GM12878 (cell line): ENCODE data around the gene FDXR. TPM values are rescaled to one million over a fixed set of nuclear protein-coding genes. Genes with fewer than 3 reads are reported as not detected.

Experiments used
- ATAC-seq: fragments of 200-7000 bp; cut with Tn5 transposase; 3 replicates; pipeline ENCODE4 v1.9.1; 2020; ENCODE audit warnings: mild to moderate bottlenecking, moderate library complexity
- BruUV-seq: library from RNA; stranded (reverse); fragments of 400-500 nt; replicated peaks from 2 replicates; lab custom pipeline; 2021; lab: Mats Ljungman, UMichigan
- CTCF ChIA-PET: fragments of 300-600 bp; sonication (Branson Sonifier 250); formaldehyde crosslinking; extraction: SDS; loops from one replicate; lab custom pipeline; 2021; ENCODE audit warnings: inconsistent platforms; lab: Yijun Ruan, JAX
- POLR2A ChIA-PET: fragments of 350-600 bp; formaldehyde crosslinking; extraction: SDS; loops from one replicate; lab custom pipeline; 2021; ENCODE audit warnings: inconsistent platforms; lab: Charles Lee
- RAD21 ChIA-PET: fragments of 300-600 bp; sonication (Branson Sonifier 250); formaldehyde crosslinking; loops from one replicate; lab custom pipeline; 2023; ENCODE audit warnings: antibody characterized with exemption; ENCODE audit not compliant: unreplicated experiment; lab: Charles Lee
- SMC1A ChIA-PET: fragments of 300-600 bp; sonication (Branson Sonifier 250); formaldehyde crosslinking; loops from one replicate; lab custom pipeline; 2023; ENCODE audit not compliant: unreplicated experiment, uncharacterized antibody; lab: Charles Lee
- DNase-seq: peaks from one replicate; pipeline ENCODE4 v3.0.0-alpha.2; 2011; ENCODE audit warnings: low read depth, low spot score
- FAIRE-seq: peaks from 3 replicates; lab custom pipeline; 2011; peaks lifted over from hg19 to GRCh38; lab: Jason Lieb, UNC
- H2AFZ ChIP-seq: 2 replicates; pipeline ENCODE4 v1.6.0; 2011; ENCODE audit warnings: low read depth, low read length, control low read depth; ENCODE audit not compliant: control insufficient read depth
- H3K27ac ChIP-seq: 2 replicates; pipeline ENCODE4 v1.5.1; 2011; ENCODE audit warnings: control low read depth; ENCODE audit not compliant: control insufficient read depth, insufficient read depth
- H3K27me3 ChIP-seq, 2 experiments: replicated peaks in 1 of 2; 2 replicates each; pipeline versions ENCODE4 v1.6.0 to v1.6.1; 2011; ENCODE audit warnings: low read length in 1 of 2; ENCODE audit not compliant: control insufficient read depth in 2 of 2, insufficient read depth in 2 of 2
- H3K36me3 ChIP-seq, 2 experiments: 2 replicates each; pipeline ENCODE4 v1.5.1; 2011; ENCODE audit warnings: low read length in 1 of 2; ENCODE audit not compliant: control insufficient read depth in 2 of 2, insufficient read depth in 2 of 2
- H3K4me1 ChIP-seq: 2 replicates; pipeline ENCODE4 v1.6.1; 2011; ENCODE audit warnings: mild to moderate bottlenecking, low read length, moderate library complexity, mixed read lengths; ENCODE audit not compliant: control insufficient read depth, insufficient read depth
- H3K4me2 ChIP-seq: 2 replicates; pipeline ENCODE4 v1.6.0; 2011; ENCODE audit warnings: control low read depth; ENCODE audit not compliant: control insufficient read depth, insufficient read depth
- H3K4me3 ChIP-seq: fragments of 200-600 bp; sonication (generic); 2 replicates; pipeline ENCODE4 v1.5.1; 2016
- H3K79me2 ChIP-seq: 2 replicates; pipeline ENCODE4 v1.6.0; 2011; ENCODE audit warnings: low read length; ENCODE audit not compliant: control insufficient read depth, insufficient read depth
- H3K9ac ChIP-seq: 2 replicates; pipeline ENCODE4 v1.8.0; 2011; ENCODE audit warnings: low read length, control low read depth, mixed read lengths; ENCODE audit not compliant: control insufficient read depth, insufficient read depth
- H3K9me3 ChIP-seq: replicated peaks from 3 replicates; pipeline ENCODE4 v1.5.1; 2011; ENCODE audit warnings: mild to moderate bottlenecking, low read length; ENCODE audit not compliant: control insufficient read depth, insufficient read depth
- H4K20me1 ChIP-seq: 2 replicates; pipeline ENCODE4 v1.6.0; 2011; ENCODE audit not compliant: control insufficient read depth, insufficient read depth
- CEBPB ChIP-seq, 2 experiments: fragments of 150-350 bp in 1 of 2; IDR thresholded peaks; 2 replicates each; pipeline ENCODE4 v1.6.1; 2012 to 2014; ENCODE audit warnings: low read depth in 2 of 2, low read length in 2 of 2, borderline replicate concordance in 1 of 2, inconsistent platforms in 1 of 2
- CUX1 ChIP-seq: IDR thresholded peaks from 2 replicates; pipeline ENCODE4 v1.6.1; 2012; ENCODE audit warnings: improper control_type of control experiment, low read depth, low read length; ENCODE audit not compliant: insufficient replicate concordance
- E2F8 ChIP-seq: fragments of 450-650 bp; IDR thresholded peaks from 2 replicates; pipeline ENCODE4 v1.6.1; 2018; ENCODE audit warnings: mild to moderate bottlenecking, low read depth, moderate library complexity; ENCODE audit not compliant: partially characterized antibody
- EED ChIP-seq: sonication (generic); IDR thresholded peaks from 2 replicates; pipeline ENCODE4 v1.6.1; 2016; ENCODE audit warnings: antibody characterized with exemption, low read depth
- EP300 ChIP-seq, 2 experiments: fragments of 150-350 bp in 1 of 2; IDR thresholded peaks; 2 replicates each; pipeline ENCODE4 v1.6.1; 2011 to 2012; ENCODE audit warnings: low read depth in 2 of 2, low read length in 2 of 2, borderline replicate concordance in 1 of 2, improper control_type of control experiment in 1 of 2, inconsistent platforms in 1 of 2; ENCODE audit not compliant: control insufficient read depth in 1 of 2
- NFYB ChIP-seq: IDR thresholded peaks from 2 replicates; pipeline ENCODE4 v1.6.1; 2011; ENCODE audit warnings: low read depth, mild to moderate bottlenecking, low read length, improper control_type of control experiment, moderate library complexity; ENCODE audit not compliant: insufficient read depth
- PAX5 ChIP-seq: IDR thresholded peaks from 2 replicates; pipeline ENCODE4 v1.6.1; 2011; ENCODE audit warnings: low read depth, low read length, borderline replicate concordance
- RCOR1 ChIP-seq: conservative IDR thresholded peaks from 2 replicates; pipeline ENCODE4 v1.6.1; 2012; ENCODE audit warnings: low read depth, low read length, improper control_type of control experiment
- SREBF1 ChIP-seq: IDR thresholded peaks from 2 replicates; pipeline ENCODE4 v1.6.1; 2012; ENCODE audit warnings: mild to moderate bottlenecking, low read length
- ZNF622 ChIP-seq: fragments of 450-650 bp; IDR thresholded peaks from 2 replicates; pipeline ENCODE4 v1.6.1; 2017; ENCODE audit warnings: mild to moderate bottlenecking, inconsistent platforms
- ZZZ3 ChIP-seq: IDR thresholded peaks from 2 replicates; pipeline ENCODE4 v1.6.1; 2011; ENCODE audit warnings: low read depth; ENCODE audit not compliant: control insufficient read depth, insufficient read length
- WGBS: methylation state at CpG from one replicate; pipeline ENCODE4 v1.1.6; 2016; ENCODE audit warnings: low lambda C conversion rate; ENCODE audit not compliant: insufficient replicate concordance, insufficient coverage; ENCODE audit errors: missing lambda C conversion rate; 5-methylcytosine and 5-hydroxymethylcytosine counted together
- in situ Hi-C: fragments of 300-500 bp; cut with MboI; formaldehyde crosslinking; loops from 9 replicates; pipeline ENCODE4 v1.14.3; 2018; ENCODE audit warnings: mixed read lengths
- intact Hi-C: fragments of 100-400 bp; cut with micrococcal nuclease; formaldehyde crosslinking; loops from one replicate; pipeline ENCODE4 v1.14.2; 2022; ENCODE audit not compliant: unreplicated experiment
- polyA plus RNA-seq, 11 experiments: library from polyadenylated mRNA; depleted of rRNA in 4 of 11; unstranded in 6 of 11; stranded (reverse) in 5 of 11; fragments of >200 nt; fragmentation: Nextera tagmentation in 4 of 11; fragmentation: Illumina TruSeq in 1 of 11; extraction: Ambion mirVana in 4 of 11; extraction: Trizol in 1 of 11; gene quantifications; 1 replicate in 1 of 11; 2 replicates in 10 of 11; pipeline versions ENCODE4 v1.2.1 to v1.2.3, GENCODE V29; 2011 to 2016; ENCODE audit warnings: inconsistent platforms in 2 of 11, missing spikeins in 2 of 11, low read depth in 1 of 11
- total RNA-seq, 4 experiments: library from RNA; depleted of rRNA in 3 of 4; stranded (reverse); fragments of >200 nt in 3 of 4; fragmentation: Illumina TruSeq in 1 of 4; extraction: Trizol in 1 of 4; gene quantifications; 2 replicates each; pipeline versions ENCODE4 v1.2.1 to v1.2.3, GENCODE V29; 2013 to 2021

FDXR gene
- total and polyA plus RNA-seq, 10 of the 15 experiments (the other 5 are each of a cell fraction or from before 2014, with no cell fraction given): 0.85 to 162 (median 48.2) TPM

GRCh38 chr17:74824961-74825627 is 47.7 kb downstream of the FDXR start (continued):
- TF ChIP-seq E2F8 (no peak), CEBPB (IDR thresholded peaks at IDR 0.05; ENCODE audit: borderline replicate concordance in 1 of 2, low read depth in 2 of 2, low read length in 2 of 2) (no peak)

- TF ChIP-seq PAX5: no peak
- TF ChIP-seq RCOR1: no peak
- no peak for TF ChIP-seq ZZZ3
- no peak for TF ChIP-seq CUX1
- no peak for TF ChIP-seq NFYB
- TF ChIP-seq SREBF1: no peak
- TF ChIP-seq EP300 (IDR thresholded peaks at IDR 0.05; ENCODE audit: borderline replicate concordance in 1 of 2, control insufficient read depth in 1 of 2, low read depth in 2 of 2, low read length in 2 of 2): no peak
- TF ChIP-seq EED: no peak
- no peak for TF ChIP-seq ZNF622
- TF ChIP-seq, all 136 proteins: peak for 0
- no peak overlapping the region for H2AFZ ChIP-seq
- 75% methylated on average over 12 of the region's 12 CpGs for WGBS
- intact Hi-C loops: no loop called here
- ChIA-PET POLR2A (no interaction called here), CTCF (no interaction called here), SMC1A (no interaction called here), RAD21 (no interaction called here)
- no peaks in the 10 kb centered on the region for H3K79me2 ChIP-seq
- no peaks in the 10 kb centered on the region for H4K20me1 ChIP-seq
- H3K9me3 ChIP-seq: no peaks in the 10 kb centered on the region
- ATAC-seq: no peak
- H3K36me3 ChIP-seq: peaks cover 0 to 3% of the 10 kb centered on the region in 2 experiments; a peak in 3 of 4 replicates
- BruUV-seq: no TSS peak
- DNase-seq: no peak
- no peak overlapping the region for H3K27ac ChIP-seq
- H3K4me1 ChIP-seq: no peaks in the 10 kb centered on the region
- in situ Hi-C loops: no loop called here
- no peak for FAIRE-seq
- no peak overlapping the region for H3K4me3 ChIP-seq
- H3K27me3 ChIP-seq: no peaks in the 10 kb centered on the region
- no peak overlapping the region for H3K4me2 ChIP-seq
- H3K9ac ChIP-seq: no peak overlapping the region
These were observed 49.8 kb downstream of the FDXR start for GRCh38 chr17:74822939-74823367.
